GM19239 (cell line): ENCODE results near the gene SEMA4C.
"Not testable (repeated sequence)": the region's sequence is repeated elsewhere in the genome, so short reads cannot be mapped to it uniquely, and the experiment has no call there.

Experiments
- DNase-seq: peaks from one replicate; pipeline ENCODE4 v3.0.0; 2011; ENCODE audit warnings: low spot score; ENCODE audit not compliant: insufficient read length
- FAIRE-seq: peaks from 2 replicates; lab custom pipeline; 2011; peaks lifted over from hg19 to GRCh38; lab: Jason Lieb, UNC

Gene SEMA4C

DNA sequence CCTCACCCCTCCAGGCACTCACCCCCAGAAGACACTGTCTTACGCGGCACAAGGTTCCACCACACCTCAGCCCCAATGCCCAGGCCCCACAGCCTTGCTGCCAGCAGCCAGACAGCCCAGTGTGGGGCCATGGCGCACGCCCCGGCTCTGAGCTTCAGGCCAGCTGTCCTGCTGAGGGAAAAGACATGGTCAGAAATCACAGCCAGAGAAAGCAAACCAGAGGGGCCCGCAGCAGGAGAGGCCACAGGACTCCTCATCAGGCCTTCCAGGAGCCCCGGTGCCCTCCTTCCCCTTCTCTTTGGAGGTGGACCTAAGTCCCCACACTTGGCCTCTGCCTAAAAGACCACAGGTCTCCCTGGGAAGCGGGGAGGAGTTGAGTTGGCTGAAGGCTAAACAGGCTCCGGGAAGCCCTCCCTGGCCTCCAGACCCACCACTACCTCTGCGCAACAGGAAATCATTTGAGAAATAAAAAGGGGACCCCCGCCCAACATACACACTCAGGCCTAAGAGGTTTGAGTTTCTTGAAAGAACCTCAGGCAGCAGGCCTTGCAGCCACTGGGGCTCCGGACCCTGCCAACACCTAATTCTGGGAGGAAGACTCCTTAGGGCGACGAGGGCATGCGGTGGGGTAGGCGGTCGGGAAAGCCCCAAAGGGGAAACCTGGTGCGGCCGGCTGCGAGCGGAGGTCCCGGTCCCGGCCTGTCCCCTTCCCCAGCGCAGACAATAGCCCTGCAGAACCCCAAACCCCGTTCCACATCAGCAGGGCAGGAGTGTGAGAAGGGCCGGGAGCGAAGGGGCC lies 1.9 kb downstream of the SEMA4C start:
- FAIRE-seq, result peak; percentile 35

DNA sequence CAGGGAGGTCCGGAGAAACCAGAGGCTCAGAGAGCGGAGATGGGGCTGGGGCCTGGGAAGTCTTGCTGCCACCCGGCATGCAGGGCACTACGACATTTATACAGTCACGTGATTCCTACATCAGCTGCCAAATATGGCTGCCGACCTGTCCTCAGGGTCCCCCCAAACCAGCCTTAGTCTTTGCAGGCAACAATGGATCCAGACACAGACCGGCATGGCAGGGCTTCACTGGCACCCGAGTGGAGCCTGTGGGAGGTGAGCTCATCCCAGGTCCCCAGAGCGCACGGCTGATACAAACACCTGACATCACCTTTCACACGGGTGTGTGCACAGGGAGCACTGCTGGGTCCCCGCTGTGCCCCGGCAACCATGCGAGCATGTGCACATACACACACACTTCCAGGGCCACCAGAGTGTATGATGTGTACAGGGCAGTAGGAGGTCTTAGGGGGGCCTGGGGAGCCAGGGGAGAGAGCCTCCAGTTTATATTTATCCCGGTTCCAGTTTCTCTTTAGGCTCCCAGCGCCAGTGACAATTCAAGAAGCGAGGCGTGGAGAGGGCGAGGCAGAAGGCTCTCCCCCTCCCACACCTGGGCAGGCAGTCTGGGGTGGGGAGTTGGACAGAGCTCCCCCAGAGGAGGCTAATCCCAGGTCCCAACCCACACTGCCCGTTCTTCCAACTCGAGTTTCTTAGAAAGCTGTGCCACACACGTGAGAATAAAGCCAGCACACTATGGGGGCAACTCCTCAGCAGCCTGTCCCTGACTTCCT lies 2.7 kb downstream of the SEMA4C start:
- no peak for FAIRE-seq
- no peak for DNase-seq

More for the DNA sequence above, 1.9 kb downstream of the SEMA4C start:
- DNase-seq, result no peak

DNA sequence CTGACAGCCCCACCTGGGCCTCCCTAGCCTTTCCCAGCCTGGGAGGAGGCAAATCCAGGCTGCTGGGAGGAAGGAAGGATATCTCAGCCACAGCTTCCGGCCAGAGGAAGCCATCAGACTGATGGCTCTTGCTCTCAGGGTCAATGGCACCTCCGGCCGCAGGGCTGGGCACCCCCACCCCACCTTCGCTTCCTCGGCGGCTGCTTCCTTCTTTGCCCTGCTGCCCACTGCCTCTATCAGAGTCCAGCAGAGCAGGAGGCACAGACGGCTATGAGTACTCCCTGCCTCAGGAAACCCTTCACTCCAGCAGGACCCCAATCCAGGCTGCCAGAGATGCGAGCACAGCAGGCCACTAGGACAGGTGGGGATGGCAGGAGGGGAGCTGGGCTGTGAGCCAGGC lies 3.3 kb downstream of the SEMA4C start:
- no peak for FAIRE-seq
- DNase-seq, result no peak

DNA sequence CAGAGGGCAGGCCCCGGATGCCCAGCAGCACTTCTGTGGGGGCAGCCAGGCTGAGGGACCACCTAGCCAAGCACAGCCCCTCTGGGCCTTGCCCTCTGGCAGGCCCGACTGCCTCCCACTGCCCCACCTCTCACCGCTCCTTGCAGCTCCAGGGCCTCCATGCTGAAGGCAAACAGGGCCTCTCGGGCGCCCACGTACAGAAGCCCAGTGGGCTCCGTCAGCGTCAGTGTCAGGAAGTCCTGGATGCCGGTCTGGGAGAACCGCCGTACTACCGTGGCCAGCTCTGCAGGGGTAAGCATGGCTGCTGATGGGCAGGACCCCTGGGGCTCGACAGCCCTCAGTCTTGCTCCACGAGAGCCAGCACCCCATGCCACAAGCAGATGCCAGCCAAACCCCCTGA lies 3.7 kb downstream of the SEMA4C start:
- FAIRE-seq (no peak), DNase-seq (no peak)

DNA sequence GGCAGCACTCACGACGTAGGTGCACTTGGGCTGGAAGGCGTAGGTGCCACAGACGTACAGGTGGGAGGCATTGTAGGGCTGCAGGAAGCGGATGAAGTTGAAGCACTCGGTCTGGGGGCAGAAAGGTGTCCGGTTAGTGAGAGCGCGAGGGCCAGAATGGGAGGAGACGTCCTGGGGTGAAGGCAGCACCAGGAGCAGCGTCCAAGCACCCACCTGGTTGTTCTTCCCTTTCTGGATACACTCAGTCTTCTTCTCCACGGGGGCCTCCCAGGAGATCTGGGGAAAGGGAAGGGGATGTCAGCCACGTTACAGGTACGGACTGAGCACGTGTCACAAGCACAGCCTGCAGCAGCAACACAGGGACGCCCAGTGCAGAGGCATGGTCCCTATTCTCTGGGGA lies 4.2 kb downstream of the SEMA4C start:
- FAIRE-seq (no peak), DNase-seq (no peak)

DNA sequence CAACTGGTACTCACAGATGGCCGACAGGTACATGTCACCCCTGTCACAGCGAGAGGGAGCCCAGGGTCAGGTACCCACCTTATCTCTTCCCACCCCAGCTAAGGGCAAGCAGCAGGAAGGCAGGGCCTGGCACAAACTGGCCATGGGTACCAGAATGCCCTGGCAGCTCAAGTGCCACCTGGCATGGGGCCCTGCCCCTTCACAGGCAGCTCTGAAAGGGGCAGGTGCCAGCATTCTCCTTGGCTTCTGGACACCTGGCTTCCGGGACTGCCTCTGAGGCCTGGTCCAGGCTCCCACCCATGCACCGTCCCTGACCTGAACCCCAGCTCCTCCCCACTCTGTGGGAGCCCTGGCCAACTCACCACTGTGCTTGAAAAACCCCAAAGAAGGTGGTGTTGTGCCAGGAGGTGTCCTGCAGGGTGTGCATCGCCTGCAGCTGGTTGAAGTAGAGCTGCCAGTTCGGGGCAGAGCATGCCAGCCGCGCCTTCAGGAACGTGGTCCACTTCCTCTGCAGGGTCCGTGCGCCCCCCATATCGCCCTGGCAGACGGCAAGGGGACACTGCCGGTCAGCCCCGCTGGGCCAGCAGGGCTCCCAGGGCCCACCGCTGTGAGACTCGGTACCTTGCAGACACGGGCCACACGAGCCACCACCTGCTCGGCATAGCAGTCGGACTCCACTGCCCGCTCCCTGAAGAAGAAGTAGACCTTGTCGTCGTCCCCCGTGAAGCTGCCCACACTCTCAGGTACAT lies 5.4 kb downstream of the SEMA4C start:
- FAIRE-seq (no peak), DNase-seq (no peak)

DNA sequence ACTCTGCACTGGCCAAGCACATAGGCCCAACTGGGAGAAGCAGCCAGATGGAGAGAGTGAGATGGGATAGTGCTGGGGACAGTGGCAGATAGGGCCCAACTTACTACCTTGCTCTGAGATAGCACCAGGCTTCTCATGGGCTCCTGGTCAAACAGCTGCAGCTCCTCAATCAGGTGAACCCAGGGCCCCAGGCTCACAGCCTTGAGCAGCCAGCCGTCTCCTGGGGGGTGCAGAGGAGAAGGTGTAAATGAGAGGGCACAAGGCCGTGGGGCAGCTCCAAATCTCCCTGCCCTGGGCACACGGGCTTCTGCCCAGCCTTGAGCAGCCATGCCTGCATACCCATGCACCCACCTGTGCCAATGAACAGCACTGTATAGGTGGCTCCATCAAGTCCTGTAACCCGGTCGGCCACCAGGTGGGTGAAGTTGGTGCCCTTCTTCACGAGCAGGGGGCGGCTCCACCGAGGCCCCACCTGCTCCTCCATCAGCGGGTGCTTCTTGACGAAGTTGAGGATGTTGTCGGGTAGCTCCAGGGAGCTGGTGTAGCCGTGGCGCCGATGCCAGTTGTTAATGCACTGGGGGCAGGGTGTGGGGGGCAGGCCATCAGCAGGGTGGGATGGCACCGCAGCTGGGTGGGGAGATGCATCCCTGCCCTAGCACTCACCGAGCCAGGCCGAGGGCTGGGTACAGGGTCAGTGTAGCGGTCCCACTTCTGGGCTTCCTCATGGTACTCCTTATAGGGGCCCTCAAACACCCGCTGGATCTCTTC lies 6.1 kb downstream of the SEMA4C start:
- DNase-seq, result no peak
- no peak for FAIRE-seq

DNA sequence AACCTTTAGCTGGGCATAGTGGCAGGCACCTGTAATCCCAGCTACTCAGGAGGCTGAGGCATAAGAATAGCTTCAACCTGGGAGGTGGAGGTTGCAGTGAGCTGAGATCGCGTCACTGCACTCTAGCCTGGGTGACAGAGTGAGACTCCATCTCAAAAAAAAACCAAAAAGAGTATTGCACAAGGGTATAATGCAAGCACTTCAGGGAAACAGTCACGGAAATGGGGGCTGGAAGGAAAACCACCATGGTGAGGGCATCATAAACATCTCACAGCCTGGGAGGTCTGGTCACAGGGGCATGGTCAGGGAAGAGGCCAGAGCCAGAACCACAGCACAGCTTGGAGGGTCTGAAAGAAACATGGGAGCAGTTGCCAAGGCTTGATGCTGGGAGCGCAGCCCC lies 6.8 kb downstream of the SEMA4C start:
- not testable (repeated sequence) for FAIRE-seq, DNase-seq

DNA sequence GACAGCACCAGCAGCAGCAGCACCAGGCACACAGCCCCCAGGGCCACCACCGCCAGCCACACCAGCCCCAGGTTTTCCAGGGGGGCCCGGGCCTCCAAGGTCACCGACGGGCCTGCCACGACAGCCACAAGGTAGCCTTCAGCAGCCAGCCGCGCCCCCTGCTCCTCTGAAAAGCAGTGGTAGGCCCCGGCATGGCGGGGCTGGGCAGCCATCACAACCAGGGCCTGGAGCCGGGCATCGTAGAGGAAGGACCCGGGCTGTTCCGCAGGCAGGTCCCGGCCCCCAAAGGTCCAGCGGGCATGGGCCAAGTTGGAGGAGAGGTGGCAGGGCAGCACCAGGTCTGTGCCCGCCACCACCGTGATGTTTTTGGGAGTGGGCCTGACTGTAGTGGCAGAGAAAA lies 8.8 kb downstream of the SEMA4C start:
- FAIRE-seq, result no peak
- no peak for DNase-seq

DNA sequence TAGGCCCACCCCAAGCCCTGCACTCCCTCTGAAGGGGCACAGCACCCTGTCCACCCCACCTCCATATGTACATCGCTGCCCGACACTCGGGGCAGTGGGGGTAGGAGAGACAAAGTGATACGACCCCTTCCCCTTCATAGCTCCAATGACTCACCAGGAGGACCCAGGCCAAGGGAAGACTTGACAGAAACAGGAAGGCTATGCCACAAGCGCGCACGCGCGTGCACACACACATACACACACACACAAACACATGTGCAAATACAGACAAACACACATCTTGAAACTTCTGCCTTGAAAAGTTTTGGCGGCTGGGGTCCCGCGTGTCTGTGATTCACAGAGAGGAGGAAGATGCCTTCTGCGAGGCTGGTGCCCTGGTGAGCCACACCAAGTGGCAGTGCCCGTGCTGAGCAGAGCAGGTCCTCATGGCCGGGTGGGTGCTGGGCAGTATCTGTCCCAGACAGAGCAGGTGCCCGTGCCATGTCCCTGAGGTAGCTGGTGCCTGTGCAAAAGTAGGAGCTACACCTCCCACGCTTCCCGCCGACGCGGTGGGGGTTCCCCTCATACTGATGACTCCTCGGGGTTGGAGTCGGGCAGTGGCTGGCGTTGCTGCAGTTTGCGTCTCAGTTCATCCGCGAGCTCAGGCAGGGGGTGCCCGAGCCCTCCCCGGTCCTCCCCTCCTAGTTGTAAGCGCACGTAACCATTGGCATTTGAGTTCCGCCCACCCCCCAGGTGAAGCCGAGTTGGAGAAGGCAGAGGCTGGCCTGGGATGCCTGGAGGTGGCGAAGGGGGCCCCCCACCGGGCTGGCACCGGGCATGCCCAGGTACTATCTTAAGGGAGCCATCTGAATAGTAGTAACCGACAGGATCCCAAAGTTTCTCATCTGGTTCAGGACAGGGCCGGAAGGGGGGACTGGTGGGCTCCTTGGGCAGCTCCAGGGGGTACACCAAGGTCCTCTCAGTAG lies 9.5 kb downstream of the SEMA4C start:
- FAIRE-seq, result no peak
- no peak for DNase-seq

DNA sequence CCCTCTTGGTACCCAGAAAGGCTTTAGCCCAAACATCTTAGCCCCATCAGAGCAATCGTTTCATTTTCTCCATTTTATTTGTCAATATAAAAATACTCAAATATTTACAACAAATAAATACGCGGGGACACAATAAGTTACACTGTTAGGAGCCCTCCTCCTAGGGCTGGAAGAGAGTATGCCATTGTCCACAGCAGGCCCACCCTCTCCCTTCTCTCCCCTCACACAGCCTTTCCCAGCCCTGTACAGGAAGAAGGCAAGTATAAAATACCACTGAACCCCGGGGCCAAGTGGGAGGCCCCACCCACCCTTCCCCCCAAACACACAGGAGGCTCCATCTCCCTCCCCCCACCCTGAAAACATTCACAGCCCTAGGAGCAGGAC lies 10.2 kb downstream of the SEMA4C start:
- FAIRE-seq (no peak), DNase-seq (no peak)

DNA sequence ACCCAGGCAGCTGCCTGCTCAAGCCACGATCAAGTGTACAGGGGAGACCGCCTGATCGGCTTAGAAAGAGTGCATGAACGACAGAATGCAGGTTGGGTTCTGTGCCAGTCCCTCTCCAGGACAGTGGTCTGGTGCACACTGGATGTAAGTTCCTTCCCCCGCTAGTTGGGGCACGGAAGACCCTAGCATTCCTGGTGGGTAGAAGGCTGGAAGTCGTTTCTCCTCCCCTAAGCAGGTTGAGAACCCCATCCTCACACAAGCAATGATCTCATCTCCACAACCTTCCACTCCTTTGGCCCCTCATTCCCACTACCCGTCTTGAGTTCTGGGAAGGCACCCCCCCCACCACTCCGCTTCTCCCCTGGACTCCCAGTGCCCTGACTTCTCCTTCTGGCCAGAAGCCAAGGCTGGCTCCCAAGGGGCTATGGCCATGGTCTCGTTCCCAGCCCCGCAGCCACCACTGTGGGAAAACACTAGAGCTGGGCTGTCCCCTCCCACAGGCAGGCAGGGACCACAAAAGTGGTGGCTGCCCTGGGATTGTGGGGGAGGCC lies 10.7 kb downstream of the SEMA4C start:
- FAIRE-seq (no peak), DNase-seq (no peak)

DNA sequence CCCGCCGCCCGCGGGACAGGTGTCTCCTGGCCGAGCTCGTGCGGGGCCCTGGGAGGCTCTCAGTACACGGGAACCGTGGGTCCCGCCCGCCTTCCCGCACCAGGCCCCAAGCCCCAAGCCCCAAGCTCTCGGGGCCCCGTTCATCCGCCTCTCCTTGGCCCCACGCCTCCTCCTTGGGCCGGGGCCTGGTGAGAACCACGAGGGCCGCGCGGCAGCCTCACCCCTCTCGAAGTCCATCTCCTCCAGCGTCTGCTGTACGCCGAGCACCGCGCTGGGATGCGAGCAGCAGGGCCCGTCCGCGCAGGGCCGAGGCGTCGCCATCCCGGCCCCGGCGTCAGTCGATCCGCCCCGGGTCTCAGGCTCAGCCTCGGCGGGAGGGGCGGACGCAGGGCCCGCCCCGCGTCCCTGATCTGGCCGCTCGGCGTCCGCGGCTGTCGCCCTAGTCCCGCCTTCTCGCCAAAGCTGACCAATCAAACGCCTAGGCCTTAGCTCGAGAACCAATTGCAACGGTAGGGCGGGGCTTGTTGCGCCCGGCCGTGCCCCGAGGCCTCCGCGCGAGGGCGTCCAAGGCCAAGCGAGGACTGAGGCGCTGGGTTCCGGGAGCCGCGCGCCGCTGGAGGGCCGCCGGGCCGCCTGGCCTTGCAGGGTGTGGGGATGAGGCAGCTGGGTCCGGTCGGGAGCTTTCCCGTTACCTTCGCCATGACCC lies 12.1 kb downstream of the SEMA4C start, which contains the start of gene ANKRD39:
ANKRD39 (minus strand) TSS at position 350 of the 706 bp plus-strand sequence; CDS start at position 321, 29 bp downstream.
- peak; percentile 68 for FAIRE-seq

DNA sequence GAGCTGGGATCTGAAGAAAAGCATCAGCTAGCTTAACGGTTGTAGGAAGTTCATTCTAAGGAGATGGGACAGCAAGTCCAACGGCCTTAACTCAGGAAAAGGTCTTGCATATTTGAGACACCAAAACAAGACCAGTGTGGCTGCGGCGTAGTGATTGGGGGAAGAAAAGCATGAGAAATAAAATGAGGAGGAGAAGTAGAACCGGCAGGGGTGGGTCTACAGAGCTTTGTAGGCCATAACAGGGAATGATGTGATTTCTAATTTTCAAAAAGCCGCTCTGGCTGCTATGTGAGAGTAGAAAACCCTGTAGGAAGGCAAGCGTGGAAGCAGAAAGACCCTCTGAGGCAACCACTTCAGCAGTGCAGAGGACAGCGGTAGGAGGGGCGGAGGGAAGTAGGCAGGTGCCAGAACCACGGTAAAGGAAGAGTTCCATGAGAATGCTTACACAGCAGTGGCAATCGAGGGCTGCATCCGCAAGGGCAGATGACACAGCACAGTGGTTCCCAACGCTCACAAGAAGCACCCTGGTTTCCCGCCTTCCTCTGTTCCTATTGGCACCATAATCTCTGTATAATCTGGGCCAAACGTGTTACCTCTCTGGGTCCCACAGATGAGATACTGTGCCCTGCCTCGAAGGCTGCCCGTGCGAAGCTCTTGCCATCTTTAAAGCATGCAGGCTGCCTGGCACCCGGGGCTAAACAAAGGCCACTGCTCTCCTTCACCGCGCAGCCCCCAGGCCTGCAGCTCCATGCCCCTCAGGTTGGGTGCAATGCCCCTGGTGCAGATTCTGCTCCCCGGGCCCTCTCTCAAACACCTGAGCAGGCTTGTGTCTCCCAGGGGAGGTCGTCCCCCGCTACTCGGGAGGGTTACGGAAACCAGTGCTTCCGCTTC lies 12.9 kb downstream of the SEMA4C start:
- FAIRE-seq (peak; percentile 73), DNase-seq (no peak)

More for the DNA sequence above, 12.1 kb downstream of the SEMA4C start, which contains the start of gene ANKRD39:
- DNase-seq, result peak; percentile 97

DNA sequence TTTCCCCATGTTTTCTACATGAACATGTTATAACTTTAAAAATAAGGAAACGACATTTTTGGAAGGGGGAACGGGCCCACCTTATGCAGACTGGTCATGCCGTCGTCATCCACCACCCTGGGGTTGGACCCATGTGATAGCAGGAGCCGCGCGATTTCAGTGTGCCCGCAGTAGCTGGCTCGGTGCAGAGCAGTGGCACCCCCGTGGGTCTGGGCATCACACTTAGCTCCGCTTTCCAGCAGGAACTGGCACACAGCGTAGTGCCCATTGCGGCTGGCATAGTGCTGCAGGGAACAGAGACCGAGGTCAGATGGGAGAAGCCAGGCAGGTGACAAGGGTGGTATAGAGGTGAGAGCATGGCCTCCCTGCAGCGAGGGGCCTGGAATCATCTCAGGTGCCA lies 16.6 kb downstream of the SEMA4C start:
- no peak for FAIRE-seq

DNA sequence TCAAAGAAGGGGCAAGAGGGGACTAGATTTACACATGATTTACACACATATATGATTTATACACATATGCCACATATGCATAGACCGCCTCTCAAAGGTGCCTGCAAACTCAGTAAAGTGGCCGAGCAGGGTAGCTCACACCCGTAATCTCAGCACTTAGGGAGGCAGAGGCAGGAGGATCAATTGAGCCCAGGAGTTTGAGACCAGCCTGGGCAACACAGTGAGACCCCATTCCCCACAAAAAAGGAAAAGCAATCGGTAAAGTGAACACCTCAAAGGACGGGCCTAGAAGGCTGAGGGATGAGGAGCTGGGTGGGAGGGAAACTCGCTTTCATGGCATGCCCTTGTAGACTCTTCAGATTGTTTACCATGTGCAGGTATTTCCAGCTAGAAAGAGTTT lies 17.2 kb downstream of the SEMA4C start:
- FAIRE-seq, result no peak
- no peak for DNase-seq

More for the DNA sequence above, 16.6 kb downstream of the SEMA4C start:
- no peak for DNase-seq

DNA sequence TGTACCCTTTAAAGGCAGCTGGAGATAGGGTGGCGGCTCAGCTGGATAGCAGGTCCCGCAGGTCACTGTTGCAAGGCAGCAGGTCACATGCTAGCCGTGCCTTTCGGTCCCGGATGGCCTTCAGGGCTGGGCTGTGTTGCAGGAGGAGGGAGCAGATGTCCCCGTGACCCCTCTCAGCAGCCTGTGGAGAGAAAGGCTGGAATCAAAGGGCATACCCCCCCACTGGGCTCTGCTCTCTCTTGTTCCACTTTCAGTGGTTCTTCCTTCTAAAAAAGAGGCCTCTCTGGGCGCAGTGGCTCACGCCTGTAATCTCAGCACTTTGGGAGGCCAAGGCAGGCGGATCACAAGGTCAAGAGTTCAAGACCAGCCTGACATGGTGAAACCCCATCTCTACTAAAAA lies 21.6 kb downstream of the SEMA4C start:
- no peak for DNase-seq
- no peak for FAIRE-seq
